ENCODE results near the gene TSNAX. TPM values are rescaled to one million over a fixed set of nuclear protein-coding genes. Genes with fewer than 3 reads are reported as not detected.

TSNAX gene, protein sequence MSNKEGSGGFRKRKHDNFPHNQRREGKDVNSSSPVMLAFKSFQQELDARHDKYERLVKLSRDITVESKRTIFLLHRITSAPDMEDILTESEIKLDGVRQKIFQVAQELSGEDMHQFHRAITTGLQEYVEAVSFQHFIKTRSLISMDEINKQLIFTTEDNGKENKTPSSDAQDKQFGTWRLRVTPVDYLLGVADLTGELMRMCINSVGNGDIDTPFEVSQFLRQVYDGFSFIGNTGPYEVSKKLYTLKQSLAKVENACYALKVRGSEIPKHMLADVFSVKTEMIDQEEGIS
- 22.3 TPM for polyA plus RNA-seq (2012; ENCODE audit: insufficient read length, low read depth)

DNA sequence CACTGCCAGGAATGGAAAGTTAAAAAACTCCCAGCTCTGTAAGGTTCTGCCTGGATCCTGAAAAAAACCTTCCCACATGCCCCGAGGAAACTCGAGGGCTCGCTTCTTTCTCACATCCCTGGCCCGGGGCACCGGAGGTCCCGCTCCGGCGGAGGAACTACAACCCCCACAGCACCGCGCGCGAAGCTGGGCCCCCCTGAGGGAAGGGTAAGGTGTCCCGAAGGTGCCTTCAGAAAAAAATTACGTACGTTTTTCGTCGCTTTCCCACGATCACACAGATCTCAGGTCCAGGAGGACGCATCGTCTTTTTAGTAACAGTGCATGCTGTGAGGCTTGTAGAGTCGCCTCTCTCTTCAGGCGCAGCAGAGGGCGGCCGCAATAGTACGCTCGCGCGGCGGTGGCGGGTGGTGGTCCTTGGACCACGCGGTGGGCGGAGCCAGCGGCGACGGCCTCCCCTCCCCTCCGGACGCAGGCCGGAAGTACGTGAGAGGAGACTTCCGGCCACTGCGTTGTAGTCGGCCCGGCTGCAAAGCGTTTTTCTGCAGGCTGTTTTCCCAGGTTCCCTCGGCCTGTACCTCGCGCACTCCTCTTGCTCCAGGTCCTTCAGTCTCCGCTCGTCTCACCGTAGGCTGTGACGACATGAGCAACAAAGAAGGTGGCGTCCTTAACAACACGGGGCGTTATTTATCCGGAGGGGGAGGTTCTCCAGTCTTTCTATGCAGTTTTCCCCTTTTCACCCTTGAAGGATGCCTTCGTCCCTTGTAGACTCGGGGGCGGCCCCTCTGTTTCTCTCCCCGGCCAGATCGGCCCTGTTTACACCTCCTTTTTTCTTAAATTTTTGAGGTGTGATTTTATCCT, at the start of gene TSNAX:
Gene TSNAX (plus strand): TSS at position 498 of the 858 bp plus-strand sequence. CDS start 142 bp downstream, at position 640.
- peak; percentile 82; the same call in 1 of the 2 replicates for TF ChIP-seq TAF1 (IDR thresholded peaks at IDR 0.05; ENCODE audit: borderline replicate concordance, insufficient read depth, low read length)
- TF ChIP-seq FOXP2 (optimal IDR thresholded peaks at IDR 0.05; ENCODE audit: borderline replicate concordance, extremely low read depth, extremely low read length, insufficient read depth): peak; percentile 77
- peak; percentile 98 for TF ChIP-seq POLR2AphosphoS5 (IDR thresholded peaks at IDR 0.05; ENCODE audit: low read depth, low read length)
- TF ChIP-seq SIN3A (IDR thresholded peaks at IDR 0.05; ENCODE audit: borderline replicate concordance, insufficient read depth, low read length): peak; percentile 77
- TF ChIP-seq, protein P1, sequence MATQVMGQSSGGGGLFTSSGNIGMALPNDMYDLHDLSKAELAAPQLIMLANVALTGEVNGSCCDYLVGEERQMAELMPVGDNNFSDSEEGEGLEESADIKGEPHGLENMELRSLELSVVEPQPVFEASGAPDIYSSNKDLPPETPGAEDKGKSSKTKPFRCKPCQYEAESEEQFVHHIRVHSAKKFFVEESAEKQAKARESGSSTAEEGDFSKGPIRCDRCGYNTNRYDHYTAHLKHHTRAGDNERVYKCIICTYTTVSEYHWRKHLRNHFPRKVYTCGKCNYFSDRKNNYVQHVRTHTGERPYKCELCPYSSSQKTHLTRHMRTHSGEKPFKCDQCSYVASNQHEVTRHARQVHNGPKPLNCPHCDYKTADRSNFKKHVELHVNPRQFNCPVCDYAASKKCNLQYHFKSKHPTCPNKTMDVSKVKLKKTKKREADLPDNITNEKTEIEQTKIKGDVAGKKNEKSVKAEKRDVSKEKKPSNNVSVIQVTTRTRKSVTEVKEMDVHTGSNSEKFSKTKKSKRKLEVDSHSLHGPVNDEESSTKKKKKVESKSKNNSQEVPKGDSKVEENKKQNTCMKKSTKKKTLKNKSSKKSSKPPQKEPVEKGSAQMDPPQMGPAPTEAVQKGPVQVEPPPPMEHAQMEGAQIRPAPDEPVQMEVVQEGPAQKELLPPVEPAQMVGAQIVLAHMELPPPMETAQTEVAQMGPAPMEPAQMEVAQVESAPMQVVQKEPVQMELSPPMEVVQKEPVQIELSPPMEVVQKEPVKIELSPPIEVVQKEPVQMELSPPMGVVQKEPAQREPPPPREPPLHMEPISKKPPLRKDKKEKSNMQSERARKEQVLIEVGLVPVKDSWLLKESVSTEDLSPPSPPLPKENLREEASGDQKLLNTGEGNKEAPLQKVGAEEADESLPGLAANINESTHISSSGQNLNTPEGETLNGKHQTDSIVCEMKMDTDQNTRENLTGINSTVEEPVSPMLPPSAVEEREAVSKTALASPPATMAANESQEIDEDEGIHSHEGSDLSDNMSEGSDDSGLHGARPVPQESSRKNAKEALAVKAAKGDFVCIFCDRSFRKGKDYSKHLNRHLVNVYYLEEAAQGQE (IDR thresholded peaks at IDR 0.05; ENCODE audit: insufficient read depth in 1 of 2, low read depth in 2 of 2, low read length in 2 of 2): peak in 1 of 2 experiments; percentile 6; a peak in 1 of 4 replicates

DNA sequence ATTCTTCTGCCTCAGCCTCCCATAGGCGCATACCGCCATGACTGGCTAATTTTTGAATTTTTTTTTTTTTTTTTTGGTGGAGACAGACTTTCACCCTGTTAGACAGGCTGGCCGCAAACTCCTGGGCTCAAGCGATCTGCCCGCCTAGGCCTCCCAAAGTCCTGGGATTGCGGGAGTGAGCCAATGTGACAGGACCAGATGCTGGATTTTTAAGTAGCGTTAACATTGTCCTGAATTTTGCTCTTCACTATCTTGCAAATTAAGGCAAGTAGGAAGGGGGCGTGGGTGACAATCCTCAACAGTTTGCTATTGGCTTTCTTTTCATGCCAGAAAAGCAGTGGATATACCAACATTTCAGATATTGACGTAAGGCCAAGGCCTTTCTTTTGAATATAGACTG, 49.7 kb upstream of the TSNAX start:
- TF ChIP-seq, protein P1 (IDR thresholded peaks at IDR 0.05; ENCODE audit: insufficient read depth in 1 of 2, low read depth in 2 of 2, low read length in 2 of 2): no peak
- TF ChIP-seq TAF1 (IDR thresholded peaks at IDR 0.05; ENCODE audit: borderline replicate concordance, insufficient read depth, low read length) (no peak), FOXP2 (optimal IDR thresholded peaks at IDR 0.05; ENCODE audit: borderline replicate concordance, extremely low read depth, extremely low read length, insufficient read depth) (no peak), SIN3A (IDR thresholded peaks at IDR 0.05; ENCODE audit: borderline replicate concordance, insufficient read depth, low read length) (no peak), POLR2AphosphoS5 (IDR thresholded peaks at IDR 0.05; ENCODE audit: low read depth, low read length) (no peak)

DNA sequence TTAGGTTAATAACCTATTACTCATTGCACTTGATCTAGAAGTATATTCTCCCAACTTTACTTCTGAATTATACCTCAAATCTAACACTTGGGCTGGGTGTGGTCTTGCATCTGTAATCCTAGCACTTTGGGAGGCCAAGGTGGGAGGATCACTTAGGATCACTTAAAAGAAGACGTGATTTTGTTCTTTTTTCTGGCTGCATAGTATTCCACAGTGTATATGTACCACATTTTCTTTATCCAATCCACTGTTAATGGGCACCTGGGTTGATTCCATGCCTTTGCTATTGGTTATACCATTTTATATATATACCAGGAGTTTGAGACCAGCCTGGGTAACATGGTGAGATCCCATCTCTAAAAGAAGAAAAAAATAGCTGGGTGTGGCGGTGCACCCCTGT, 48.5 kb upstream of the TSNAX start:
- TF ChIP-seq, protein P1 (IDR thresholded peaks at IDR 0.05; ENCODE audit: insufficient read depth in 1 of 2, low read depth in 2 of 2, low read length in 2 of 2): no peak
- no peak for TF ChIP-seq FOXP2 (optimal IDR thresholded peaks at IDR 0.05; ENCODE audit: borderline replicate concordance, extremely low read depth, extremely low read length, insufficient read depth)
- no peak for TF ChIP-seq TAF1 (IDR thresholded peaks at IDR 0.05; ENCODE audit: borderline replicate concordance, insufficient read depth, low read length)
- no peak for TF ChIP-seq SIN3A (IDR thresholded peaks at IDR 0.05; ENCODE audit: borderline replicate concordance, insufficient read depth, low read length)
- TF ChIP-seq POLR2AphosphoS5 (IDR thresholded peaks at IDR 0.05; ENCODE audit: low read depth, low read length): no peak

DNA sequence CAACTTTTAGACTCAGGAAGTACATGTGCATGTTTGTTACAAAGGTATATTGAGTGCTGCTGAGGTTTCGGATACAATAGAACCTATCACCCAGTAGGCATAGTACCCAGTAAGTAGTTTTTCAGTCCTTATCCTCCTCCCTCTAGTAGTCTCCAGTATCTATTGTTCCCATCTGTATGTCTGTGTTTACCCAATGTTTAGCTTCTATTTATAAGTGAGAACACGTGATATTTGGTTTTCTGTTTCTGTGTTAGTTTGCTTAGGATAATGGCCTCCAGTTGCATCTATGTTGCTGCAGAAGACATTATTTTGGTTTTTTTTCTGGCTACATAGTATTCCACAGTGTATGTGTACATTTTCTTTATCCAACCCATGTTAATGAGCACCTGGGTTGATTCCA, 47.2 kb upstream of the TSNAX start:
- TF ChIP-seq FOXP2 (optimal IDR thresholded peaks at IDR 0.05; ENCODE audit: borderline replicate concordance, extremely low read depth, extremely low read length, insufficient read depth) (no peak), TAF1 (IDR thresholded peaks at IDR 0.05; ENCODE audit: borderline replicate concordance, insufficient read depth, low read length) (no peak), SIN3A (IDR thresholded peaks at IDR 0.05; ENCODE audit: borderline replicate concordance, insufficient read depth, low read length) (no peak), POLR2AphosphoS5 (IDR thresholded peaks at IDR 0.05; ENCODE audit: low read depth, low read length) (no peak)
- TF ChIP-seq, protein P1 (IDR thresholded peaks at IDR 0.05; ENCODE audit: insufficient read depth in 1 of 2, low read depth in 2 of 2, low read length in 2 of 2): no peak

Data from PFSK-1 (cell line).